GM12878 (cell line): ENCODE measurements around the gene SYCE3.

Source experiments
- EP300 ChIP-seq, 2 experiments: fragments of 150-350 bp in 1 of 2; IDR thresholded peaks; 2 replicates each; pipeline ENCODE4 v1.6.1; 2011 to 2012; ENCODE audit warnings: low read depth in 2 of 2, low read length in 2 of 2, borderline replicate concordance in 1 of 2, improper control_type of control experiment in 1 of 2, inconsistent platforms in 1 of 2; ENCODE audit not compliant: control insufficient read depth in 1 of 2
- EZH2 ChIP-seq: IDR thresholded peaks from 2 replicates; pipeline ENCODE4 v1.6.1; 2012; ENCODE audit warnings: low read depth, mild to moderate bottlenecking, control low read depth, inconsistent platforms, low read length, borderline replicate concordance; ENCODE audit not compliant: control insufficient read depth
- TF ChIP-seq, protein P1 (sequence below), 3 experiments: IDR thresholded peaks in 2 of 3; conservative IDR thresholded peaks in 1 of 3; 2 replicates each; pipeline ENCODE4 v1.5.1; 2011; ENCODE audit warnings: low read depth in 3 of 3, low read length in 3 of 3, mild to moderate bottlenecking in 3 of 3, control low read depth in 2 of 3, moderate library complexity in 2 of 3, inconsistent platforms in 1 of 3, mixed read lengths in 1 of 3; ENCODE audit not compliant: control insufficient read depth in 2 of 3, insufficient read depth in 1 of 3; ENCODE audit errors: extremely low read depth in 1 of 3

DNA sequence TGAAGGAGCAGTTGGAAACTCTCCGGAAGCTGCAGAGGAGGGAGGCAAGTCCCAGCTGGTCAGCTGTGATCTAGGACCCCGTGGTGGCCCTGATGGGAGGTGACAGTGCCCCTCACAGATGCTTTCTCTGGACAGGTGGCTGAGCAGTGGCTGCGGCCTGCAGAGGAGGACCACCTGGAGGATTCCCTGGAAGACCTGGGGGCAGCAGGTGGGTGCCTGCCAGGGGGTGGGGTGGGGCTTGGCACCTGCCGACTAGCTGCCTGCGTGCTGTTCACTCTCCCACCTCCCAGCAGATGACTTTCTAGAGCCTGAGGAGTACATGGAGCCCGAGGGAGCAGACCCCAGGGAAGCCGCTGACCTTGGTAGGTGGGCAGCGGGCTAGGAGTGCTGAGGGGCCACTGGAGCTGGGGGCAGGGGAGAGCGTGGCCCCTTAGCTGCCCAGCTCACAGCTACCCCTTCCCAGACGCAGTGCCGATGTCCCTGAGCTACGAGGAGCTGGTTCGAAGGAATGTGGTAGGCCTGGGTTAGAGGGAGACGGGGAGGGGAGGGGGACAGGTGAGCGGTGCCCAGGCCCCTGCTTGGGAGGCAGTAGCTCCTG lies 40.4 kb downstream of the SYCE3 start:
- TF ChIP-seq EP300 (IDR thresholded peaks at IDR 0.05; ENCODE audit: borderline replicate concordance in 1 of 2, control insufficient read depth in 1 of 2, low read depth in 2 of 2, low read length in 2 of 2) (no peak), EZH2 (no peak)
- TF ChIP-seq, protein P1, sequence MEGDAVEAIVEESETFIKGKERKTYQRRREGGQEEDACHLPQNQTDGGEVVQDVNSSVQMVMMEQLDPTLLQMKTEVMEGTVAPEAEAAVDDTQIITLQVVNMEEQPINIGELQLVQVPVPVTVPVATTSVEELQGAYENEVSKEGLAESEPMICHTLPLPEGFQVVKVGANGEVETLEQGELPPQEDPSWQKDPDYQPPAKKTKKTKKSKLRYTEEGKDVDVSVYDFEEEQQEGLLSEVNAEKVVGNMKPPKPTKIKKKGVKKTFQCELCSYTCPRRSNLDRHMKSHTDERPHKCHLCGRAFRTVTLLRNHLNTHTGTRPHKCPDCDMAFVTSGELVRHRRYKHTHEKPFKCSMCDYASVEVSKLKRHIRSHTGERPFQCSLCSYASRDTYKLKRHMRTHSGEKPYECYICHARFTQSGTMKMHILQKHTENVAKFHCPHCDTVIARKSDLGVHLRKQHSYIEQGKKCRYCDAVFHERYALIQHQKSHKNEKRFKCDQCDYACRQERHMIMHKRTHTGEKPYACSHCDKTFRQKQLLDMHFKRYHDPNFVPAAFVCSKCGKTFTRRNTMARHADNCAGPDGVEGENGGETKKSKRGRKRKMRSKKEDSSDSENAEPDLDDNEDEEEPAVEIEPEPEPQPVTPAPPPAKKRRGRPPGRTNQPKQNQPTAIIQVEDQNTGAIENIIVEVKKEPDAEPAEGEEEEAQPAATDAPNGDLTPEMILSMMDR (IDR thresholded peaks at IDR 0.05 in 2 of 3, conservative IDR thresholded peaks at IDR 0.05 in 1 of 3; ENCODE audit: control insufficient read depth in 2 of 3, extremely low read depth in 1 of 3, insufficient read depth in 1 of 3, low read depth in 3 of 3, low read length in 3 of 3) = no peak
